Aorta (tissue), 5 donors: ENCODE measurements around the gene ARID1B. TPM values are rescaled to one million over a fixed set of nuclear protein-coding genes. Genes with fewer than 3 reads are reported as not detected.

Experiments
- ATAC-seq: fragments of 200-7000 bp; cut with Tn5 transposase; one replicate; pipeline ENCODE4 v1.9.1; 2022; ENCODE audit warnings: moderate library complexity; ENCODE audit not compliant: low FRiP score
- DNase-seq, 2 donors: peaks; one replicate each; pipeline ENCODE4 v3.0.0-alpha.2; 2020
- H3K27ac ChIP-seq, 2 donors: one replicate each; pipeline ENCODE4 v1.5.1; 2013; ENCODE audit warnings: low read length in 2 of 2, mild to moderate bottlenecking in 2 of 2, moderate library complexity in 2 of 2, control low read depth in 1 of 2, inconsistent platforms in 1 of 2, low read depth in 1 of 2
- H3K27me3 ChIP-seq, 2 donors: one replicate each; pipeline ENCODE4 v1.6.1; 2013; ENCODE audit warnings: control low read depth in 1 of 2, low read length in 1 of 2, mild to moderate bottlenecking in 1 of 2, moderate library complexity in 1 of 2; ENCODE audit not compliant: insufficient read depth in 2 of 2, control insufficient read depth in 1 of 2
- H3K36me3 ChIP-seq, 2 donors: one replicate each; pipeline ENCODE4 v1.6.1; 2013; ENCODE audit warnings: control low read depth in 1 of 2, low read length in 1 of 2, mild to moderate bottlenecking in 1 of 2; ENCODE audit not compliant: insufficient read depth in 2 of 2, control insufficient read depth in 1 of 2
- H3K4me1 ChIP-seq, 2 donors: one replicate each; pipeline ENCODE4 v1.6.1; 2013; ENCODE audit warnings: low read length in 2 of 2, control low read depth in 1 of 2, mild to moderate bottlenecking in 1 of 2, moderate library complexity in 1 of 2; ENCODE audit not compliant: insufficient read depth in 2 of 2, control insufficient read depth in 1 of 2
- H3K4me3 ChIP-seq, 2 donors: one replicate each; pipeline ENCODE4 v1.5.1; 2013; ENCODE audit warnings: low read length in 2 of 2, control low read depth in 1 of 2, mild to moderate bottlenecking in 1 of 2
- H3K9me3 ChIP-seq: one replicate; pipeline ENCODE4 v1.6.1; 2013; ENCODE audit warnings: mild to moderate bottlenecking, low read length; ENCODE audit not compliant: control insufficient read depth
- WGBS, 2 donors: extraction: QIAGEN DNeasy Blood & Tissue Kit; methylation state at CpG; one replicate each; pipeline ENCODE4 v1.1.7; 2013; 5-methylcytosine and 5-hydroxymethylcytosine counted together
- intact Hi-C, 2 donors: fragments of 100-400 bp; cut with DNase I; formaldehyde crosslinking; loops; one replicate each; pipeline versions ENCODE4 v1.14.2 to v1.15.0; 2022
- polyA plus RNA-seq, 2 donors: library from polyadenylated mRNA; stranded (reverse); fragments of 200-250 nt; gene quantifications; one replicate each; pipeline ENCODE4 v1.2.3, GENCODE V29; 2013
- total RNA-seq, 2 donors: library from RNA; stranded (reverse); fragmentation: NEBNext Ultra II Directional; extraction: Animal tissue kit (Norgen Biotek cat#: 25700); gene quantifications; one replicate each; pipeline ENCODE4 v1.2.1, GENCODE V29; 2021
- donor health status: healthy with polysubstance abuse.
- donor health status: Bipolar disorder and iron deficiency.
- donor health status: DM: no; HTN: no; CAD: no.
- donor health status: DM: no; HTN: no; CAD: no.
- donor health status: DM: yes; HTN: yes; CAD: no.

The ARID1B gene
- total and polyA plus RNA-seq, 4 donors: 6.5 to 143 (median 54.5) TPM

DNA sequence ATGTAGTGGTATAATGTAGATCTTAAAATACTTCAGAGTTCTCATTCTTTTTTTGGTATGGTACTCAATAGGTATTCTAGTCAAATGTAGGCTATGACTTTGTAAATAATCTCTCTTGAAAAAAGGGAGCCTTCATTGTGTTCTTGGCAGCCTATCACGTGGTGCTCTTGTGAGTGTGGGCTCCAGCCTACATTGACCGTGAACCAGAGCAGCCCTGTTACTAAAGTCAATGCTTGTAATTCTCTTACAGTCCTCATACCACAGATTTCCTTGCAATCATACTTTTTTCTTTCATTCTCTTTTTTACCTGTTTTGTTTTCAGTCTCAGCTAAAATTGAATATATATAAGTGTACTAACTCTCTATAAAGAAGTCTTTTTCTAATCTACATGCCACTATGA, 31.1 kb downstream of the ARID1B start:
- no peak overlapping the region for H3K27ac ChIP-seq
- H3K36me3 ChIP-seq: no peaks in the 10 kb centered on the region
- ATAC-seq (peak; percentile 71), DNase-seq (no peak)
- intact Hi-C loops: no loop called here
- 4 to 8% methylated on average over 2 of the region's 2 CpGs for whole genome bisulfite sequencing, 2 donors
- H3K4me3 ChIP-seq: no peak overlapping the region
- no peaks in the 10 kb centered on the region for H3K27me3 ChIP-seq
- H3K4me1 ChIP-seq: peaks cover 0 to 5% of the 10 kb centered on the region in 2 donors
- no peaks in the 10 kb centered on the region for H3K9me3 ChIP-seq

DNA sequence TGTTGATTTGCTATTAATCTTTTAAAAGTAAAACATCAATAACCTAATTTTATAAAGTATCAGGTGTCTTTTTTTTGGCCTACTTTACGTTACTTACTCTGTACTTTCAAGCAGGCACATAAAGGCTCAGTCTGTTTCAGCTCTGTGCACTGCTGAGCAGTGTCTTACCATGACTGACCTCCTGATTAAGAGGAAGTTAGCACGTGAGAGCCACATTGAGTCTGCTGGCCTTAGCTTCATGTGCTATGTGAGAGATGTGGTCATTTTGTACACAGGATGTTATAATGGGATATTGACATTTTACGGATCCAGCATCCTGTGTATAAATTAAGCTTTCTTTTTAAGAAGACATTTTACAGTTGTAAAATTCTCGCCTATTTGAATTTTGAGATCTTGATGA, 31.9 kb downstream of the ARID1B start:
- Histone ChIP-seq H3K4me1 (peaks cover 0 to 5% of the 10 kb centered on the region in 2 donors), H3K27me3 (no peaks in the 10 kb centered on the region), H3K36me3 (no peaks in the 10 kb centered on the region), H3K27ac (no peak overlapping the region), H3K4me3 (no peak overlapping the region), H3K9me3 (no peaks in the 10 kb centered on the region)
- intact Hi-C loops: no loop called here
- WGBS, 2 donors: 47 to 57% methylated on average over 4 of the region's 4 CpGs
- ATAC-seq: peak; percentile 71
- DNase-seq: peak in 1 of 2 donors; percentile 63

DNA sequence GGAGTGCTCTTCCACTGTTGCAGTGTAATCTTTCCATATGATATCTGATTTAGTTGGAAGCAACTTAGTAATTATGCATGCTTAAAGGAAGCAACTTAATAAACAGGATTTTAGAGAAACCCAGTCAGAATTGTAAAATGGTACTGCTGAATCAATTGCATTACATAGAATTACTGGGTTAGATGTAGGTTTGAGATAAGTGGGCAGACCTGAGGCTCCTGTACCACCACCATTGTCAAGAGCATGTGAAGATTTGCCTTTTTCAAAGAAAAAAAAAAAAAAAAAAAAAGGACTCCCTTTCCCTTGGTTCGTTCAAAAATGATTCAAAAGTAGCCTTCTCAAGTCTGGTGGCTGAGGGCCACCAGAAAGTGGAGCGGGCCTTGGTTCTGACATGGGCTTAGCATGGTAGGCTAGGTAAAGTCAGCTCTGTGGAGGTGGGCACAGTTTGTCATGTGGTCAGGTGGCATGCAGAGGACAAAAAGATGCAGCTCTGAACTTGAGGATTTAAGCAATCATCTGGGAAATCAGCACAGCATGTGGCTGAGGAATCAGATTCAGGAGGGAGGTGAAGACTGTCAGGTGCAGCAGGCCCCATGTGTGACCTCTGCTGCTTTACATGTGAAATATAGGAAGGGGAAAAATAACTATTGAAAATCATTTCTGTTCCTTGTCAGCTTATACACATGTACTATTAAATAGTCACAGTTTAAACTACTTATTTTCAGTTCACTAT, 32.4 kb downstream of the ARID1B start:
- no peak overlapping the region for H3K4me3 ChIP-seq
- intact Hi-C loops: no loop called here
- no peaks in the 10 kb centered on the region for H3K27me3 ChIP-seq
- peaks cover 0 to 5% of the 10 kb centered on the region in 2 donors for H3K4me1 ChIP-seq
- ATAC-seq (no peak), DNase-seq (no peak)
- WGBS, 2 donors: 64 to 72% methylated on average over 2 of the region's 2 CpGs
- H3K9me3 ChIP-seq: no peaks in the 10 kb centered on the region
- H3K36me3 ChIP-seq: no peaks in the 10 kb centered on the region
- no peak overlapping the region for H3K27ac ChIP-seq

DNA sequence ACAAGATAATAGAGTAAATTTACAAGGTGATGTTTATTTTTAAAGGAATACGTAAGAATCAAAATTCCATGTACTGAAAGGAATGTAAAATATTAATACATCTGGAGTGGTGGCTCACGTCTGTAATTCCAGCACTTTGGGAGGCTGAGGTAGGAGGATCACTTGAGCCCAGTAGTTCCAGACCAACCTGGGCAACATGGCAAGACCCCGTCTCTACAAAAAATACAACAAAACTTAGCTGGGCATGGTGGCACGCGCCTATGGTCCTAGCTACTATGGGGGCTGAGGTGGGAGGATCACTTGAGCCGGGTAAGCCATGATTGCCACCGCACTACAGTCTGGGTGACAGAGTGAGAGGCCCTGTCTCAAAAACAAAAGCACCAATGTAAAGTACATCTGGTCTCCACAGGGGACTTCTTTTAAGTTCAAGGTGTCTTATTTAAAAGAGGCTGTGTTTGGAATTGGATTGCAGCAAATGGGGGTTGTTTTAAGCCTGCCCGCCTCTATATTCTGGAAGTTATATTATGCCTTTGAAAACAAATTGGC, 36.9 kb downstream of the ARID1B start:
- 81% methylated on average over 8 of the region's 8 CpGs for WGBS, 2 donors
- Histone ChIP-seq H3K36me3 (no peaks in the 10 kb centered on the region), H3K27me3 (no peaks in the 10 kb centered on the region), H3K4me1 (peaks cover 0 to 4% of the 10 kb centered on the region in 2 donors), H3K9me3 (no peaks in the 10 kb centered on the region), H3K4me3 (no peak overlapping the region), H3K27ac (no peak overlapping the region)
- DNase-seq (no peak), ATAC-seq (no peak)
- intact Hi-C loops: no loop called here

DNA sequence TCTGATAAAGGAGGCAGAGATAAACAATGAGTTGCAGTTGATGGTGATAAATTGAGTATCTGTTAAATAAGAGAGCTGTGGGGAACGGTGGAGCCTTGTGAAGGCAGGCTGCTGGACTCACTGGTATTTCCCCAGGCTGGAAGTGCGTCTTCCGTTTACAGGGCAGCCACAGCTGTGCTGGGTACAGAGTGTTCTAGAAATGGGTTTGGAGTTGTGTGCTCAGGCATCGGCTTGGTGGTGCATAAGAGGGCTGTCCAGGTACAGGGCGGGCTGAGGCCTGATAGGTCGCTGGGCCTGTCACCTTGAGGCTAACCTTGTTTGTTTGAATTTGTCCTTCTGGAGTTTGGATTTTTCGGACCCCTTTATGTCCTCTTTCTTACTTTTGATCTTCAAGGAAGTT, 39.3 kb downstream of the ARID1B start:
- Histone ChIP-seq H3K27ac (no peak overlapping the region), H3K27me3 (no peaks in the 10 kb centered on the region), H3K4me3 (no peak overlapping the region), H3K9me3 (no peaks in the 10 kb centered on the region), H3K4me1 (no peaks in the 10 kb centered on the region), H3K36me3 (no peaks in the 10 kb centered on the region)
- intact Hi-C loops: no loop called here
- 66 to 76% methylated on average over 7 of the region's 7 CpGs for WGBS, 2 donors
- no peak for ATAC-seq
- no peak for DNase-seq

DNA sequence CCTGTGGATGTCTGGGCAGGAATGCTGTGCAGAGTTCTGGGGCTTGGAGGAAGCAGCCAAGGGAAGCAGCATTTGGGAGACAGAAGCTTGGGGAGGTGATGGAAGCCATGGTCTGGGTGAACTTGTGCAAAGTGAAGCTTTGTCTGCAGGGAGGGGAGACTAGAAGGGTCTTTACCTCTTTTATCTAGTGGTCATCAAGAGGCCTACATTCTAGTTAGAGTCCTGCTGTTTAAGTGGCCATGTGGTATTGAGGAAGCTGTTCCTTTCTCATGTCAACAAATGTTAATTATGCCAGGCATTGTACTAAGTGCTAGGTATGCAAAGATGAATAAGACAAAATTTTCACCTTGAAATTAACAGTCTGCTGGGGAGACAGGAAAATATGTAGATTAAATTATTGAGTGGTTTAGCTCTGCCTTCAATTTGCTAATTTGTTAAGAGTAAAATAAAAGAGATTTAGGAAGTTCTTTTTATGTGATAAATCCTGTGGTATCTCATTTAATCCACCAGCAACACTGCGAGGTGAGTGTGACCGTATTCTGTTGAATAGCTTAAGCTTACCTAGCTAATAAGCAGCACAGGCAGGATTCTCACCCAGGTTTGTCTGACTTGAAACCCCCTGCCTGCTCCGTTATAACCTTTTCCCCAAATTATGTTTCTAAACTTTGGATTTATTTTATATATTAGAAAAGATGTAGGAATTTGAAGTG, 43.1 kb downstream of the ARID1B start:
- DNase-seq (no peak), ATAC-seq (no peak)
- H3K27me3 ChIP-seq: no peaks in the 10 kb centered on the region
- H3K9me3 ChIP-seq: no peaks in the 10 kb centered on the region
- H3K4me1 ChIP-seq: peaks cover 2 to 4% of the 10 kb centered on the region in 2 donors
- no peak overlapping the region for H3K27ac ChIP-seq
- WGBS, 2 donors: 88 to 95% methylated on average over 3 of the region's 3 CpGs
- intact Hi-C loops: no loop called here
- H3K4me3 ChIP-seq: no peak overlapping the region
- no peaks in the 10 kb centered on the region for H3K36me3 ChIP-seq

DNA sequence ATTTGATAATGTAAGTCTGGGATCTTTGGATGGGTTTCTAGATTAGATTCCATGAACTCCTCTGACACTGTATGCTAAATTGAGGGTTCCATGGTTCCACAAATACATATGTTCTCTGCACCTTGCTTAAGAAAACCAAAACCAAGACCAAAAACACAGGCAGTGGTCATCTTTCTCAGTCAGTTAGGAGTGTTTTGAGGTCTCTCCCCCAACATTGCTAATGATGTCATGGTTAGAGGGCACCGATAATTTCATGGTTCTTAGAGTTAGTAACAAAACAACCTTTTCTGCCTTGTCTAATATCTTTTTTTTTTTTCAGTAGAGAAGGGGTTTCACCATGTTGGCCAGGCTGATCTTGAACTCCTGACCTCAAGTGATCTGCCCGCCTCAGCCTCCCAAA, 44.5 kb downstream of the ARID1B start:
- H3K4me1 ChIP-seq: peaks cover 2 to 4% of the 10 kb centered on the region in 2 donors
- no peak overlapping the region for H3K4me3 ChIP-seq
- intact Hi-C loops: no loop called here
- H3K27ac ChIP-seq: no peak overlapping the region
- H3K9me3 ChIP-seq: no peaks in the 10 kb centered on the region
- no peaks in the 10 kb centered on the region for H3K36me3 ChIP-seq
- no peak for DNase-seq
- no peak for ATAC-seq
- no peaks in the 10 kb centered on the region for H3K27me3 ChIP-seq
- 89 to 95% methylated on average over 2 of the region's 2 CpGs for WGBS, 2 donors

DNA sequence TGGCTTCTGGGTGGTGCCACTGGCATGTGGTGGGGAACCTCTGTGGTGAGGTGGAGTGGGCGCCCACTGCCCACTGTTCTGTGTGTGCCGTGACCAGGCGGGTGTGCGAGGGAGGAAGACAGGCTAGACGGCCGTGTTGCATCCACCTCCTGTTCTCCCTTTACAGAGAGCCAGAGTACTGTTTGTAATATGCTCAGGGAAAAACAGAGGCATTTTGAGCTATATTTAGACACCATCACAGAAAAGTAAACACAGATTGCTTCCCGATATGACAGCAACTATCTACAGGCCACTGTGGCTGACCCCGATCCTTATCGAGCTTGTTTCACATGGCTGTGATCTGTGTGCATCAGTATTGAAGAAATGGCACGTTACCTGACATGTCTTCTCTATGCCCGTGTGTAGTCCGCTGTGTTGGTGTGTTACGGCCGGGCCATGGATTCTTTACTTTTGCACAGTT, 45.6 kb downstream of the ARID1B start:
- Histone ChIP-seq H3K9me3 (no peaks in the 10 kb centered on the region), H3K27me3 (no peaks in the 10 kb centered on the region), H3K36me3 (no peaks in the 10 kb centered on the region), H3K4me1 (peaks cover 2 to 4% of the 10 kb centered on the region in 2 donors), H3K27ac (no peak overlapping the region), H3K4me3 (no peak overlapping the region)
- WGBS, 2 donors: 49 to 51% methylated on average over 14 of the region's 14 CpGs
- DNase-seq (no peak), ATAC-seq (no peak)
- intact Hi-C loops: no loop called here
